Measurements from ENCODE around the gene SLC22A5. TPM values are rescaled to one million over a fixed set of nuclear protein-coding genes. Genes with fewer than 3 reads are reported as not detected.
A peak's percentile ranks its signal among the peaks of the same experiment; 100 is the strongest.

Gene SLC22A5
- total and polyA plus RNA-seq, 7 donors: 26.6 to 145 (median 60.6) TPM

GRCh38 chr5:132363431-132364112, 5.9 kb upstream of the SLC22A5 start:
- WGBS, 3 donors: 10 to 26% (median 23%) methylated on average over 7 of the region's 7 CpGs
- TF ChIP-seq, protein P1, sequence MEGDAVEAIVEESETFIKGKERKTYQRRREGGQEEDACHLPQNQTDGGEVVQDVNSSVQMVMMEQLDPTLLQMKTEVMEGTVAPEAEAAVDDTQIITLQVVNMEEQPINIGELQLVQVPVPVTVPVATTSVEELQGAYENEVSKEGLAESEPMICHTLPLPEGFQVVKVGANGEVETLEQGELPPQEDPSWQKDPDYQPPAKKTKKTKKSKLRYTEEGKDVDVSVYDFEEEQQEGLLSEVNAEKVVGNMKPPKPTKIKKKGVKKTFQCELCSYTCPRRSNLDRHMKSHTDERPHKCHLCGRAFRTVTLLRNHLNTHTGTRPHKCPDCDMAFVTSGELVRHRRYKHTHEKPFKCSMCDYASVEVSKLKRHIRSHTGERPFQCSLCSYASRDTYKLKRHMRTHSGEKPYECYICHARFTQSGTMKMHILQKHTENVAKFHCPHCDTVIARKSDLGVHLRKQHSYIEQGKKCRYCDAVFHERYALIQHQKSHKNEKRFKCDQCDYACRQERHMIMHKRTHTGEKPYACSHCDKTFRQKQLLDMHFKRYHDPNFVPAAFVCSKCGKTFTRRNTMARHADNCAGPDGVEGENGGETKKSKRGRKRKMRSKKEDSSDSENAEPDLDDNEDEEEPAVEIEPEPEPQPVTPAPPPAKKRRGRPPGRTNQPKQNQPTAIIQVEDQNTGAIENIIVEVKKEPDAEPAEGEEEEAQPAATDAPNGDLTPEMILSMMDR (IDR thresholded peaks at IDR 0.05): no peak

DNA sequence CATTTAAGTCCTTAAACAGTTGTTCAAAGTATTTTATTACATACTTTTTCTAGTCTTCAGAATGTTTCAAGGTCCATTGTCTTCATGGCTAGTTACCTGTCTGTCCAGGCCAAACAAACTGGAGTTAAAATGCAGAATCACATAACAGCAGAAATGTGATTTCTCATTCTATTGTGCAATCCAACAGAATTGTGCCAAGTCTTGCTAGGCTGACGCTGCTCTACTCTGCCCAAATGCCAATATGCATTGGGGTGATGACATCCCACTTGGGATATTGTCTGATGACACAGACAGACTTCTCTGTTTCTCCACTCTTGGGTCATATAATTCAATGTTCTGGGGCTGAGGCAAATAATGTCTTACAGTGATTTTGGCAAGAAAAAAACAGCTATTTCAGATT, 5.2 kb upstream of the SLC22A5 start:
- intact Hi-C loops (cut with DNase I): no loop called here
- TF ChIP-seq, protein P1 (IDR thresholded peaks at IDR 0.05): no peak
- Histone ChIP-seq H3K27me3 (ENCODE audit: insufficient read depth in 3 of 3, low read length in 2 of 3) (no peaks in the 10 kb centered on the region), H3K9me3 (no peaks in the 10 kb centered on the region), H3K36me3 (ENCODE audit: insufficient read depth in 1 of 2, low read depth in 1 of 2) (peaks cover 2 to 23% of the 10 kb centered on the region in 2 donors), H3K4me1 (peaks cover 44% of the 10 kb centered on the region), H3K4me3 (peak overlapping the region; percentile 5), H3K27ac (peak overlapping the region; percentile 86)
- ATAC-seq: peak; percentile 78 to 84 (median 80)
- WGBS, 3 donors: 11 to 35% (median 14%) methylated on average over 1 of the region's 1 CpG
- no peak for DNase-seq

More at GRCh38 chr5:132363431-132364112, 5.9 kb upstream of the SLC22A5 start:
- ATAC-seq: peak; percentile 92 to 97 (median 94)
- H3K4me3 ChIP-seq: peak overlapping the region; percentile 5
- H3K9me3 ChIP-seq: no peaks in the 10 kb centered on the region
- intact Hi-C loops (cut with DNase I): no loop called here
- H3K36me3 ChIP-seq (ENCODE audit: insufficient read depth in 1 of 2, low read depth in 1 of 2): peaks cover 2 to 31% of the 10 kb centered on the region in 2 donors
- no peak for DNase-seq
- H3K4me1 ChIP-seq: peaks cover 44% of the 10 kb centered on the region
- H3K27ac ChIP-seq: peak overlapping the region; percentile 86
- no peaks in the 10 kb centered on the region for H3K27me3 ChIP-seq (ENCODE audit: insufficient read depth in 3 of 3, low read length in 2 of 3)

DNA sequence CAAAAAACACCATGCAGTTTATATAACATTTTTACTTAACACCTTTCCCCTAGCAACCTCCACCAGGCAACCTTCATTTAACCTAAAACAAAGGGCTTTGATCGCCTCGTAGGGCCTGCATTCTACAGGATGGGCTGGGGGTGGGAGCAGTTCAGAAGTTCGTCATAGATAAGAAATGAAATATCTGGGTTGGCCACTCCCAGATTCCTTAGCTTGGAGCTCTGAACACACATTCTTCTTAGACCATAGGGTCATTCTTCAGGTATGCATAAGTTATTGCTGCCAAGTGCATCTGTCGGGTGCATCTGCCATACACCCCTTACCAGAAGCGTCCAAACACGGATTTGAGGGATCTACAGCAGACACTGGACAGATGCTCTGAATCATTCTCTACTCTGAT, 4.3 kb upstream of the SLC22A5 start:
- peak overlapping the region; percentile 86 for H3K27ac ChIP-seq

GRCh38 chr5:132368186-132368585, 1.3 kb upstream of the SLC22A5 start:
- no peaks in the 10 kb centered on the region for H3K9me3 ChIP-seq
- H3K4me3 ChIP-seq: peak overlapping the region; percentile 89
- DNase-seq (no peak), ATAC-seq (no peak)
- intact Hi-C loops (cut with DNase I): loop anchor here in 1 of 2 donors (5.0 kb wide), 1 partner anchor 76 kb away; the partner anchor contains the start of gene SLC22A4
- no peaks in the 10 kb centered on the region for H3K27me3 ChIP-seq (ENCODE audit: insufficient read depth in 3 of 3, low read length in 2 of 3)
- peaks cover 0 to 20% of the 10 kb centered on the region in 2 donors for H3K36me3 ChIP-seq (ENCODE audit: insufficient read depth in 1 of 2, low read depth in 1 of 2)
- peaks cover 34% of the 10 kb centered on the region for H3K4me1 ChIP-seq
- H3K27ac ChIP-seq: peak overlapping the region; percentile 97
- WGBS, 3 donors: 70 to 88% (median 72%) methylated on average over 4 of the region's 4 CpGs
- TF ChIP-seq, protein P1 (IDR thresholded peaks at IDR 0.05): no peak

More for the DNA sequence above, 4.3 kb upstream of the SLC22A5 start:
- DNase-seq (no peak), ATAC-seq (peak in 2 of 4 donors; percentile 10 to 17)
- H3K9me3 ChIP-seq: no peaks in the 10 kb centered on the region
- H3K4me1 ChIP-seq: peaks cover 44% of the 10 kb centered on the region
- no peaks in the 10 kb centered on the region for H3K27me3 ChIP-seq (ENCODE audit: insufficient read depth in 3 of 3, low read length in 2 of 3)
- intact Hi-C loops (cut with DNase I): loop anchor here in 1 of 2 donors (5.0 kb wide), 1 partner anchor 73 kb away; the partner anchor contains the start of gene SLC22A4
- no peak overlapping the region for H3K4me3 ChIP-seq
- TF ChIP-seq, protein P1 (IDR thresholded peaks at IDR 0.05): no peak
- 65 to 85% (median 72%) methylated on average over 6 of the region's 6 CpGs for WGBS, 3 donors
- H3K36me3 ChIP-seq (ENCODE audit: insufficient read depth in 1 of 2, low read depth in 1 of 2): peaks cover 0 to 15% of the 10 kb centered on the region in 2 donors

Measured in psoas muscle (tissue), 8 donors.